ENCODE data around the gene NAB1.

Gene NAB1

GRCh38 chr2:190637281-190637734 lies 11.6 kb upstream of the NAB1 start:
- no peak for DNase-seq (ENCODE audit: low spot score)

GRCh38 chr2:190637903-190638618 lies 10.8 kb upstream of the NAB1 start:
- no peak for DNase-seq (ENCODE audit: low spot score)

- no peak for DNase-seq (ENCODE audit: low spot score)
Observed at GRCh38 chr2:190640117-190640516, 8.8 kb upstream of the NAB1 start.

GRCh38 chr2:190641469-190641868 lies 7.4 kb upstream of the NAB1 start:
- no peak for DNase-seq (ENCODE audit: low spot score)

- DNase-seq (ENCODE audit: low spot score), result no peak
Observed at GRCh38 chr2:190646780-190647522, 1.9 kb upstream of the NAB1 start.

GRCh38 chr2:190648289-190649034 lies 421 bp upstream of the NAB1 start:
- DNase-seq (ENCODE audit: low spot score), result peak; percentile 80

- DNase-seq (ENCODE audit: low spot score), result peak; percentile 57
Observed at GRCh38 chr2:190649798-190650390, 1.0 kb downstream of the NAB1 start.

GRCh38 chr2:190651413-190651812 lies 2.5 kb downstream of the NAB1 start:
- no peak for DNase-seq (ENCODE audit: low spot score)

GRCh38 chr2:190653231-190653630 lies 4.3 kb downstream of the NAB1 start:
- no peak for DNase-seq (ENCODE audit: low spot score)

- no peak for DNase-seq (ENCODE audit: low spot score)
Observed at GRCh38 chr2:190653931-190654330, 5.0 kb downstream of the NAB1 start.

- no peak for DNase-seq (ENCODE audit: low spot score)
Observed at GRCh38 chr2:190655113-190655512, 6.2 kb downstream of the NAB1 start.

GRCh38 chr2:190655570-190655969 lies 6.7 kb downstream of the NAB1 start:
- DNase-seq (ENCODE audit: low spot score), result no peak

- DNase-seq (ENCODE audit: low spot score), result no peak
Observed at GRCh38 chr2:190656301-190656700, 7.4 kb downstream of the NAB1 start.

GRCh38 chr2:190657474-190658255 lies 8.8 kb downstream of the NAB1 start:
- DNase-seq (ENCODE audit: low spot score), result no peak

- DNase-seq (ENCODE audit: low spot score), result no peak
Observed at GRCh38 chr2:190659553-190659952, 10.7 kb downstream of the NAB1 start.

- DNase-seq (ENCODE audit: low spot score), result no peak
Observed at GRCh38 chr2:190662754-190663153, 13.9 kb downstream of the NAB1 start.

GRCh38 chr2:190663348-190663747 lies 14.5 kb downstream of the NAB1 start:
- no peak for DNase-seq (ENCODE audit: low spot score)

GRCh38 chr2:190663839-190664238 lies 15.0 kb downstream of the NAB1 start:
- no peak for DNase-seq (ENCODE audit: low spot score)

- DNase-seq (ENCODE audit: low spot score), result no peak
Observed at GRCh38 chr2:190664240-190664639, 15.4 kb downstream of the NAB1 start.

GRCh38 chr2:190666895-190667294 lies 18.0 kb downstream of the NAB1 start:
- no peak for DNase-seq (ENCODE audit: low spot score)

- peak; percentile 38 for DNase-seq (ENCODE audit: low spot score)
Observed at GRCh38 chr2:190668892-190669291, 20.0 kb downstream of the NAB1 start.
